Activated T-helper 9 cell treated with anti-CD3 and anti-CD28 coated beads, Interleukin-2, amount 50 U/mL, for 16 hours (primary cell): ENCODE measurements around the gene YIPF4.
"Not testable (repeated sequence)": the region's sequence is repeated elsewhere in the genome, so short reads cannot be mapped to it uniquely, and the experiment has no call there.

Source experiments
- DNase-seq: peaks from one replicate; pipeline ENCODE4 v3.0.0-alpha.2; 2020; ENCODE audit warnings: low read depth

Gene YIPF4

DNA sequence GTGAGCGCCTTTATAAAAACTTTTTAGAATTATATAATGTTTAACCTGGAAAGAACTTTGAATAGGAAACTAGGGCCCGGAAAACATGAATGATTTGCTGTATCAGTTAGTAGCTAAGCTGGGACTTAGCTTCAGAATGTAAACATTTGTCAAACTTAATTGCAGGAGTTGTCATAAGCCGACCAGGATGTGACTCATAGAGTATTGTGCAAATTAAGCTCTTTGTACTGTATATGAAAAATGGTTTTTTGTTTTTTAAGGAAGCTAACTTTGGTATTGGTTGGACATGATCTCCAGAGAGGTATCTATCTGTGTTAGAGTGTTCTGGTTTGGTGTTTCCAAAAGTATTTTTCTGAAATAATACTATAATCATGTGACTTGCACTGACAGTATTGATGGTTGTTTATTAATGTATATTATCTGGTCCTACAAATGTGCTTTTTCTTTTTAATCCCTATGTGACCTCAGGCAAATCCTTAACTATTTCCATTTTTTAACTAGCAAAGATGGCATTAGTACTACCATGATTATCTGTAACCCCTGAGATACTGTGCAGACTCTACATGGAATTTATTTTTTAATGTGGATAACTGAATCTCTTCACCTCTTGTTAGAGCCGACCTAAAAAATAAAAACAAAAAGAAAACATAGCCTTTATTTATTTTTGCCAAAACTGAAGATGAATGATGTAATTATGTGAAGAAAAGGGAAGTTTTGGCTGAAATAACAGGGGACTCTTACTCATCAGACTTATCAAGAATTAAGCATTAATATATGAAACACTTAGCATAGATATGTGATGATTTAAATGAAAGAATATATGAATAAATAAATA, 11.7 kb downstream of the YIPF4 start:
- no peak for DNase-seq

GRCh38 chr2:32290000-32290339, 12.3 kb downstream of the YIPF4 start:
- DNase-seq = no peak

GRCh38 chr2:32291746-32292145, 14.0 kb downstream of the YIPF4 start:
- no peak for DNase-seq

- DNase-seq = not testable (repeated sequence)
These were observed 15.8 kb downstream of the YIPF4 start for GRCh38 chr2:32293493-32293892.

DNA sequence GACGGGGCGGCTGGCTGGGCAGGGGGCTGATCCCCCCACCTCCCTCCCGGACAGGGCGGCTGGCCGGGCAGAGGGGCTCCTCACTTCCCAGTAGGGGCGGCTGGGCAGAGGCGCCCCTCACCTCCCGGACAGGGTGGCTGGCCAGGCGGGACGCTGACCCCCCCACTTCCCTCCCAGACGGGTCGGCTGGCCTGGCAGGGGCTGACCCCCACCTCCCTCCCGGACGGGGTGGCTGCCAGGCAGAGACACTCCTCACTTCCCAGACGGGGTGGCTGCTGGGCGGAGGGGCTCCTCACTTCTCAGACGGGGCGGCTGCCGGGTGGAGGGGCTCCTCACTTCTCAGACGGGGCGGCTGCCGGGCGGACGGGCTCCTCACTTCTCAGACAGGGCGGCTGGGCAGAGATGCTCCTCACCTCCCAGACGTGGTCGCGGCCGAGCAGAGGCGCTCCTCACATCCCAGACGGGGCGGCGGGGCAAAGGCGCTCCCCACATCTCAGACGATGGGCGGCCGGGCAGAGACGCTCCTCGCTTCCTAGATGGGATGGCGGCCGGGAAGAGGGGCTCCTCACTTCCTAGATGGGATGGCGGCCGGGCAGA, 16.4 kb downstream of the YIPF4 start:
- DNase-seq = not testable (repeated sequence)

- no peak for DNase-seq
These were observed 32.9 kb downstream of the YIPF4 start for GRCh38 chr2:32310577-32310976.

DNA sequence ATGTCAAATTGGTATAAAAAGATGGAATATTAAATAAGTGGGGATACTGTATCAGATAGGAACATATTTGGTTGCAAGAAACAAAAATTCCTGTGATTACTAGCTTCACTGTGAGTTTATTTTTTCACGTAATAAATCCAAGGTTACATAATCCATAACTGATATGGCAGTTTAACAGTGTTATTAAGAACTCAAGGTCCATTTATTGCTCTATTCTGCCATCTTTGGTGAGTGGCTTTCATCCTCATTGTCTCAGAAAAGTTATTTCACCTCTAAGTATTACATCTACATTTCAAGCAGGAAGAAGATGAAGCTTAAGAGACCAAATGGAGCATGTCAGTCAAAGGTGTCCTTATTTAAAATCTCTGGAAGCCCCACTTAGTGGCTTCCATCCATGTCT, 37.2 kb downstream of the YIPF4 start:
- DNase-seq = no peak

- DNase-seq = not testable (repeated sequence)
These were observed 51.0 kb downstream of the YIPF4 start for GRCh38 chr2:32328679-32329078.

GRCh38 chr2:32329180-32329980, 51.7 kb downstream of the YIPF4 start:
- DNase-seq = not testable (repeated sequence)

DNA sequence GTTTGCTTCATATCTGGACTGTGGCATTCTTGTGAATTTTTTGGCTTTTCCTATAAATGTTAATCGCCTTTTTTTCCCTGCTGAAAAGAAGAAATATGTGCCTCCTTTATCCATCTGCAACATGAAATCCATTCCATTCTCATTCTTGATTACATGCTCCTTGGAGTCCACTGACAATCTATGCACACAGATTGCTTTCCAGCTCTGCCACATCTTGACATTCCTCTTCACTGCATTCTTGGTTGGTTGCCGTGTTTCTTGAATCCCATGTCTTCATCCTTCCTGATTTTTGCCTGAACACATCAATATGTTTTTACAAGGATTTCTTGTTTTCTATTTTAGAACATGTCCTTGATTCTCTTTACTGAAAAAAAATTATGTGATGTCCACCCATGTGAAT, 52.4 kb downstream of the YIPF4 start:
- no peak for DNase-seq

DNA sequence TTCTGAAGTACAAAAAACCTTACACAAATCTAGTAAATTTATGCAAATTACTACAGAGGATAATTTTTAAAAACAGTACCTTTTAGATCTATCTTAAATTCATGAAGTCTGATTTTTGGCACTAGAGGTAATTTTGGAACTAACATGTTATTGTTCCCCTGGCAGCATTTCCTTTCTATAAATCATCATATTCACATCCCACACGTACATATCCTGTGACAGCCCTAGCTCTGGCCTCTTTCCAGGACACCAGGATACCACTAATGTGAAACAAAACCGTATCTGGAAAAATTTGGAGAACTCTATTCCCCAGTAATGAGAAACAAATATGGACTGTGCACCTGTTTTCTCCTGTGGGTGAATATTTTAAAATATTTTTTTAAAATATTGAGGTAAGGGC, 65.1 kb downstream of the YIPF4 start:
- DNase-seq = no peak

- DNase-seq = not testable (repeated sequence)
These were observed 73.1 kb downstream of the YIPF4 start for GRCh38 chr2:32350797-32351196.

GRCh38 chr2:32355976-32356680, 78.4 kb downstream of the YIPF4 start:
- DNase-seq = no peak

DNA sequence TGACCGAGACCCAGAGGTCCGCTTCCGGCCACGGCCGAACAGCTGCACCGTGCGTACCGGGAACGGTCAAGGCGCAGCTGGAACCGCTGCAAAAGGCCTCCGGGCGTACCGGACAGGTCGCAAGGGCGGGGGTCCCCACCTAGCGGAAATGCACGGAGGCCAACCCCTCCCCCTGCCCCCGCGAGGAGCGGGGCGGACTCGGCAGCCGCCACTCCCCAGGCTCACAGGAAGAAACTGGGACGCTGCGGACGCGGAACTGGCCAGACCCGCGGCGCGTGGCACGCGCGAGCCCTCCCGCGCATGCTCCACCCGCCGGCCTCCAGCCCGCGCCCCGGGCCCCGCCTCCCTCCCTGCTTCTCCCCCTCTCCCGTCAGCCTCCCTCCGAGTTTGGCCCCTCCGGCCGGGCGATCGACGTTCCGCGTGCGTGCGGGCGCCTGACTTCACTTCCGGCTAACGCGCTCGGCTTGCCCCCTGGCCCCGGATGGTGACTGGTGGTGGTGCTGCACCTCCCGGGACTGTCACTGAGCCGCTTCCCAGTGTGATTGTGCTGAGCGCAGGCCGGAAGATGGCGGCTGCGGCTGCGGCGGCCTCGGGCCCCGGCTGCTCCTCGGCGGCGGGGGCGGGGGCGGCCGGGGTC, 79.1 kb downstream of the YIPF4 start, which contains the start of gene BIRC6:
BIRC6 (plus strand) TSS at position 343 of the 637 bp plus-strand sequence; CDS start at position 482, 139 bp downstream.
- peak; percentile 91 for DNase-seq

DNA sequence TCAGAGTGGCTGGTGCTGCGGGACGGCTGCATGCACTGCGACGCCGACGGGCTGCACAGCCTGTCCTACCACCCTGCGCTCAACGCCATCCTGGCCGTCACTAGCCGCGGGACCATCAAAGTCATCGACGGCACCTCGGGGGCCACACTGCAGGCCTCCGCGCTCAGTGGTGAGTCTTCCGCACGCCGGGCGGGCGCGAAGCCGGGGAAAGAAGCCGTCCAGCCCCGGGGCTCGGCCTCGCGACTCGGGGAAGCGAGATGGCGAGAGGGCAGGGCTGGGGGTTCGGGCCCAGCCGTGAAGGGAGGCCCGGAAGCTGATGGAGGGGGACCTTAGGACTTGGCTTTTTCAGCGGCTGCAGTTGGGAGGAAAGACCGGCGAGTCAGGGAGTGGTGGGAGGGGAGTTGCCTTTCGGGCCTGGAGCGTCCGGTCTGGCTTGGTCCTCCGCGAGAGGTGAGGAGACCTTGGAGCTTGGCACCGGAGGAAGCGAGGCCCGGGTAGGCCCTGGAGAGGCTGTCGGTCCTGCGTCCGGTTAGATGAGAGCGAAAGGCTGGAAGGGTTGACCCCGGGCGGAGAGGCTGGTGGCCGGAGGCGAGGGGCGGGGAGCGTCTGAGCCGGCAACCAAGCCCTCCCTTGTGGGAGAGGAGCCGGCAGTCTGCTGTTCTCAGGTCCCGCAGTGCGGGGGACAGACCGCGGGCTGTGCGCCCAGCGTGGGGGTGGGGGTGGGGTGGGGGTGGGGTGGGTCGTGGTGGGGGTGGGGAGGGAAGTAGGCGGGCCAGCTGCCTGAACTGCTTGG, 79.8 kb downstream of the YIPF4 start:
- peak; percentile 8 for DNase-seq

DNA sequence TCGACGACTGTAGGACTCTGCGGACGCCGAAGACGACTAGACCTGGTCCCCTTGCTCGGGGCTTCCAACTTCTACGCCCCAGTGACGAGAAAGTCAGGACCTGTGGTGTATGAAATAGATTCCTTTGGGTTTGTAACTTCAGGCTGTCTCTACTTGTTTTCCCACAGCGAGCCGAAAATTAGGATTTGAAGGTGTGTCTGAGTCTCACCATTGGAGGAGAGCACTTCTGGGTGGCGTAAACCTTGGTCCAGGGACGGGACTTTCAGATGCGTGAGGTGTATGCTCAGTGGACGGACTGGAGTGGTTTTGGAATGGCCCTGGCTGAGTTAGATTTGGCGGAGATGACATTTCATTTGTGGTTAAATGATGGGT, 80.4 kb downstream of the YIPF4 start:
- no peak for DNase-seq

DNA sequence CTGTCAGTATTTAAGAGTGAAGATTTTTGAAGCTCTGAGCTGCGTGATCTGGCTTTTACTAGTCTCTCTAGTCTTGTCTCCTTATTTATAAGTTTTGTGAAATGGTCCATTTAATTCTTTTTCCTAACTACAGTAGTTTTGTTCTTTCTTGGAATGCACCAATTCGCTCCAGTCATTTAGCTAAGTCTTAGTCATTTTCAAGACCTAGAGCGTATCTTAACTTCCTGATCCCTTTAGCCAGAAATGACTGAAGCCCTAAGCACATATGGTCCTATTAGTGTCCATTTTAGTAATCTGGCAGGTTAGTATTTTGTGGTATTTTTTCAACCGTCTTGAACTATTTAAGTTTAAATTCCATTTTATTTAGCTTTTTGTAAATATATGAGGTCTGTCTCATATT, 82.7 kb downstream of the YIPF4 start:
- no peak for DNase-seq

DNA sequence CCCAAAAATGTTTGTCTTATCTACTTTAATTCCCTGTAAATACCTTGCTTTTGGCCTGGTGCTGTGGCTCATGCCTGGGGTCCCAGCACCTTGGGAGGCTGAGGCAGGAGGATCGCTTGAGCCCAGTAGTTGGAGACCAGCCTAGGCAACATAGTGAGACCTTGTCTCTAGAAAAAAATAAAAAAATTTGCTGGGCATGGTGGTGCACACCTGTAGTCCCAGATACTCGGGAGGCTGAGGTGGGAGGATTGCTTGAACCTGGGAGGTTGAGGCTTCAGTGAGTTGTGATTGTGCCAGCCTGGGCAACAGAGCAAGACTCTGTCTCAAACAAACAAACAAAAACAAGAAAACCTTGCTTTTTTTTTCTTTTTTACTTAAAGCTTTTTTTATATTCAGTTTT, 85.3 kb downstream of the YIPF4 start:
- not testable (repeated sequence) for DNase-seq

DNA sequence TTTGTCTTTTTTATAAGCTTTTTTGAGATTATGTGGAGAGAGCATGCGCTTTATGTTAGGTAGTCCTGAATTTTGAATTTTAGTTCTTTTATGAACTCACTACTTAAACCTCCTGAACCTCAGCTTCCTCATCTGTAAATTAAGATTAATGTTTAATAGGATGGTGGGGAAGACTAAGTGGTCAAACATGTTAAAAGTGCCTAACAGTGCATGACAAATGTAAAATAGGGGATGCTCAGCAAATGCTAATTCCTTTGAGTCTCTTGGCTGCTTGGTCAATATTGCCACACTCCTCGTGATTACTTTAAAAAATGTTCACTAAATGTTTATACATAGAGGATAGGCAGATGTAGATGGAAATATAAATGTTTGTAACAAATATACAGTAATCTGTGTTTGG, 85.9 kb downstream of the YIPF4 start:
- no peak for DNase-seq

DNA sequence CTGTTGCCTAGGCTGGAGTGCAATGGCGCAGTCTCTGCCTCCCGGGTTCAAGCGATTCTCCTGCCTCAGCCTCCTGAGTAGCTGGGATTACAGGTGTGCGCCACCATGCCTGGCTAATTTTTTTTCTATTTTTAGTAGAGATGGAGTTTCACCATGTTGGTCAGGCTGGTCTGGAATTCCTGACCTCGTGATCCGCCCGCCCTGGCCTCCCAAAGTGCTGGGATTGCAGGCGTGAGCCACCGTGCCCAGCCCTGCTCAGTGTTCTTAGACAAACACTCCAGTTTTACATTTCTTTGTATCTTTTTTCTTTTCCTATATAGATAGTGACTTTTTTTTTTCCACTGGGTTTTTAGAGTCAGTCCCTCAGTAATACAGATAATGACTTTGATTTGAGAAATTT, 86.6 kb downstream of the YIPF4 start:
- not testable (repeated sequence) for DNase-seq

DNA sequence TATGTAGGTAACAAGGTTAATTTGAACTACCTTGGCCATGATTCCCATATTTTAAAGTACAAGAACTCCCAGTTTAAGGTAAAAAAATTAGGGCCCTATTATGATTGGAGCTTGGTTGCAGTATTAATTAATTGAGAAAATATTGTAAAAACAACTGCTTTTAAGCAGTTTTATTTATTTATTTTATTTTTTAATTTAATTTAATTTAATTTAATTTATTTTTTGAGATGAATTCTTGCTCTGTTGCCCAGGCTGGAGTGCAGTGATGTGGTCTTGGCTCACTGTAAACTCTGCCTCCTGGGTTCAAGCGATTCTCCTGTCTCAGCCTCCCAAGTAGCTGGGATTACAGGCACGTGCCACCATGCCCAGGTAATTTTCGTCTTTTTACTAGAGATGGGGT, 88.0 kb downstream of the YIPF4 start:
- DNase-seq = not testable (repeated sequence)
